GM12878 (cell line): Measurements from ENCODE around the gene LHX5.

Experiments used
- CTCF ChIP-seq, 3 experiments: IDR thresholded peaks in 2 of 3; conservative IDR thresholded peaks in 1 of 3; 2 replicates each; pipeline ENCODE4 v1.5.1; 2011; ENCODE audit warnings: low read depth in 3 of 3, low read length in 3 of 3, mild to moderate bottlenecking in 3 of 3, control low read depth in 2 of 3, moderate library complexity in 2 of 3, inconsistent platforms in 1 of 3, mixed read lengths in 1 of 3; ENCODE audit not compliant: control insufficient read depth in 2 of 3, insufficient read depth in 1 of 3; ENCODE audit errors: extremely low read depth in 1 of 3
- E2F8 ChIP-seq: fragments of 450-650 bp; IDR thresholded peaks from 2 replicates; pipeline ENCODE4 v1.6.1; 2018; ENCODE audit warnings: mild to moderate bottlenecking, low read depth, moderate library complexity; ENCODE audit not compliant: partially characterized antibody
- EP300 ChIP-seq, 2 experiments: fragments of 150-350 bp in 1 of 2; IDR thresholded peaks; 2 replicates each; pipeline ENCODE4 v1.6.1; 2011 to 2012; ENCODE audit warnings: low read depth in 2 of 2, low read length in 2 of 2, borderline replicate concordance in 1 of 2, improper control_type of control experiment in 1 of 2, inconsistent platforms in 1 of 2; ENCODE audit not compliant: control insufficient read depth in 1 of 2
- ETV6 ChIP-seq, 2 experiments: fragments of 450-650 bp in 1 of 2; IDR thresholded peaks in 1 of 2; conservative IDR thresholded peaks in 1 of 2; 2 replicates each; pipeline ENCODE4 v1.6.1; 2014; ENCODE audit warnings: antibody characterized with exemption in 1 of 2, borderline replicate concordance in 1 of 2, low read depth in 1 of 2, mild to moderate bottlenecking in 1 of 2, moderate library complexity in 1 of 2
- EZH2 ChIP-seq: IDR thresholded peaks from 2 replicates; pipeline ENCODE4 v1.6.1; 2012; ENCODE audit warnings: low read depth, mild to moderate bottlenecking, control low read depth, inconsistent platforms, low read length, borderline replicate concordance; ENCODE audit not compliant: control insufficient read depth
- JUND ChIP-seq: IDR thresholded peaks from 2 replicates; pipeline ENCODE4 v1.6.1; 2012; ENCODE audit warnings: low read depth, mild to moderate bottlenecking, low read length, improper control_type of control experiment, moderate library complexity
- MEF2A ChIP-seq: IDR thresholded peaks from 2 replicates; pipeline ENCODE4 v1.6.1; 2011; ENCODE audit warnings: low read depth, mild to moderate bottlenecking, low read length, moderate library complexity; ENCODE audit not compliant: insufficient read depth
- REST ChIP-seq: IDR thresholded peaks from 2 replicates; pipeline ENCODE4 v1.6.1; 2012; ENCODE audit warnings: mild to moderate bottlenecking, low read depth, low read length
- SP1 ChIP-seq: IDR thresholded peaks from one replicate; pipeline ENCODE4 v1.6.1; 2011; ENCODE audit warnings: low read depth, low read length
- SRF ChIP-seq, 2 experiments: IDR thresholded peaks; 2 replicates each; pipeline ENCODE4 v1.6.1; 2011; ENCODE audit warnings: low read depth in 2 of 2, low read length in 2 of 2, mild to moderate bottlenecking in 1 of 2, moderate library complexity in 1 of 2
- SUZ12 ChIP-seq: fragments of 200-600 bp; sonication (generic); IDR thresholded peaks from one replicate; pipeline ENCODE4 v1.6.1; 2018; ENCODE audit warnings: antibody characterized with exemption, mild to moderate bottlenecking; ENCODE audit not compliant: unreplicated experiment
- ZBTB33 ChIP-seq: fragments of 450-650 bp; IDR thresholded peaks from 2 replicates; pipeline ENCODE4 v1.6.1; 2017; ENCODE audit warnings: mild to moderate bottlenecking
- ZNF274 ChIP-seq: IDR thresholded peaks from one replicate; pipeline ENCODE4 v1.8.0; 2011; ENCODE audit not compliant: insufficient read length, insufficient read depth

GRCh38 chr12:113436586-113436985, 35.1 kb downstream of the LHX5 start:
- TF ChIP-seq JUND (no peak), REST (no peak), SUZ12 (no peak), CTCF (IDR thresholded peaks at IDR 0.05 in 2 of 3, conservative IDR thresholded peaks at IDR 0.05 in 1 of 3; ENCODE audit: control insufficient read depth in 2 of 3, extremely low read depth in 1 of 3, insufficient read depth in 1 of 3, low read depth in 3 of 3, low read length in 3 of 3) (no peak), E2F8 (no peak), EZH2 (no peak), SRF (IDR thresholded peaks at IDR 0.05; ENCODE audit: low read depth in 2 of 2, low read length in 2 of 2) (no peak), ZBTB33 (no peak), SP1 (no peak), MEF2A (no peak), ETV6 (conservative IDR thresholded peaks at IDR 0.05 in 1 of 2, IDR thresholded peaks at IDR 0.05 in 1 of 2; ENCODE audit: borderline replicate concordance in 1 of 2, low read depth in 1 of 2) (no peak), ZNF274 (no peak), EP300 (IDR thresholded peaks at IDR 0.05; ENCODE audit: borderline replicate concordance in 1 of 2, control insufficient read depth in 1 of 2, low read depth in 2 of 2, low read length in 2 of 2) (no peak)
